Brain microvascular endothelial cell (primary cell): ENCODE measurements around the gene CD34.
"Not testable (repeated sequence)": the region's sequence is repeated elsewhere in the genome, so short reads cannot be mapped to it uniquely, and the experiment has no call there.

Experiments
- DNase-seq: peaks from one replicate; pipeline ENCODE4 v3.0.0-alpha.2; 2020
- H3K27ac ChIP-seq: fragments of 250-450 bp; sonication (Bioruptor Pico); 2 replicates; pipeline ENCODE4 v1.5.1; 2020; ENCODE audit warnings: mild to moderate bottlenecking, moderate library complexity
- H3K27me3 ChIP-seq: fragments of 250-450 bp; sonication (Bioruptor Pico); replicated peaks from 2 replicates; pipeline ENCODE4 v1.5.1; 2020; ENCODE audit warnings: mild to moderate bottlenecking
- H3K36me3 ChIP-seq: fragments of 250-450 bp; sonication (Bioruptor Pico); replicated peaks from 2 replicates; pipeline ENCODE4 v1.5.1; 2020; ENCODE audit warnings: mild to moderate bottlenecking
- H3K4me3 ChIP-seq: 2 replicates; pipeline ENCODE4 v1.5.1; 2011; ENCODE audit warnings: low read depth, mild to moderate bottlenecking, control low read depth, low read length, moderate library complexity
- in situ Hi-C: cut with HindIII; loops from 2 replicates; pipeline ENCODE4 v1.10.0; 2017; ENCODE audit warnings: low sequenced_read_pairs, low pct_ligation_motif_present
- TF ChIP-seq, protein P1 (sequence below): IDR thresholded peaks from 2 replicates; pipeline ENCODE4 v1.5.1; 2011; ENCODE audit warnings: low read depth, mild to moderate bottlenecking, moderate library complexity, low read length, control low read depth, inconsistent platforms; ENCODE audit errors: missing control alignments

The CD34 gene

GRCh38 chr1:207883660-207884250, 27.2 kb downstream of the CD34 start:
- H3K27ac ChIP-seq, result no peak overlapping the region
- no peaks in the 10 kb centered on the region for H3K27me3 ChIP-seq
- no peaks in the 10 kb centered on the region for H3K36me3 ChIP-seq
- DNase-seq, result no peak
- in situ Hi-C loops, result no loop called here
- no peak overlapping the region for H3K4me3 ChIP-seq
- TF ChIP-seq, protein P1, sequence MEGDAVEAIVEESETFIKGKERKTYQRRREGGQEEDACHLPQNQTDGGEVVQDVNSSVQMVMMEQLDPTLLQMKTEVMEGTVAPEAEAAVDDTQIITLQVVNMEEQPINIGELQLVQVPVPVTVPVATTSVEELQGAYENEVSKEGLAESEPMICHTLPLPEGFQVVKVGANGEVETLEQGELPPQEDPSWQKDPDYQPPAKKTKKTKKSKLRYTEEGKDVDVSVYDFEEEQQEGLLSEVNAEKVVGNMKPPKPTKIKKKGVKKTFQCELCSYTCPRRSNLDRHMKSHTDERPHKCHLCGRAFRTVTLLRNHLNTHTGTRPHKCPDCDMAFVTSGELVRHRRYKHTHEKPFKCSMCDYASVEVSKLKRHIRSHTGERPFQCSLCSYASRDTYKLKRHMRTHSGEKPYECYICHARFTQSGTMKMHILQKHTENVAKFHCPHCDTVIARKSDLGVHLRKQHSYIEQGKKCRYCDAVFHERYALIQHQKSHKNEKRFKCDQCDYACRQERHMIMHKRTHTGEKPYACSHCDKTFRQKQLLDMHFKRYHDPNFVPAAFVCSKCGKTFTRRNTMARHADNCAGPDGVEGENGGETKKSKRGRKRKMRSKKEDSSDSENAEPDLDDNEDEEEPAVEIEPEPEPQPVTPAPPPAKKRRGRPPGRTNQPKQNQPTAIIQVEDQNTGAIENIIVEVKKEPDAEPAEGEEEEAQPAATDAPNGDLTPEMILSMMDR, result no peak

DNA sequence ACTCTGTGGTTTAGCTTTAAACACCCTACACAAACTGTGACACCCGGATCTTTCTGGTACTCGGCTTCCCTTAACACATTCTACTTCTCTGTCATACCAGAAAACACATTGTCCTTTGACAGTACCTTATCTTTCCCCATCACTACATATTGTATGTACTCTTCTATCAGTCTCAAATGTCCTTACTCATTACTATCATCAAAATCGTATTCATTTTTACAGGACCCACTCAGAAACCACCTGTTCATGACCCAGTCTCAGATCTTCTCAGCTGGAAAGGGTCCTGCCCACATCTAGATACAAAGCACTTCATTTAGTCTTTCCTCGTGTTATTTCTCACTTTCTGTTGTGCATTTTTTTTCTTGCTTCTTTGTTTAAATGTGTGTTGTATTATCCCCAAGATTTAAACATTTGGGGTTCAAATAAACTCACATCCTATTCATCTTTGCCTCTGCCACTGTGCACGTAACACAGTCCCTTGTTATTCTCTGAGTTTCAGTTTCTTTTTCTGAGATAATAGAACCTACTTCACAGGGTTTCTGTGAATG, 27.7 kb downstream of the CD34 start:
- H3K4me3 ChIP-seq, result no peak overlapping the region
- H3K27ac ChIP-seq, result no peak overlapping the region
- H3K36me3 ChIP-seq, result no peaks in the 10 kb centered on the region
- in situ Hi-C loops, result no loop called here
- H3K27me3 ChIP-seq, result no peaks in the 10 kb centered on the region
- no peak for DNase-seq
- TF ChIP-seq, protein P1, result no peak

- no peak overlapping the region for H3K4me3 ChIP-seq
- in situ Hi-C loops, result no loop called here
Observed at GRCh38 chr1:207882692-207883091, 28.2 kb downstream of the CD34 start.

DNA sequence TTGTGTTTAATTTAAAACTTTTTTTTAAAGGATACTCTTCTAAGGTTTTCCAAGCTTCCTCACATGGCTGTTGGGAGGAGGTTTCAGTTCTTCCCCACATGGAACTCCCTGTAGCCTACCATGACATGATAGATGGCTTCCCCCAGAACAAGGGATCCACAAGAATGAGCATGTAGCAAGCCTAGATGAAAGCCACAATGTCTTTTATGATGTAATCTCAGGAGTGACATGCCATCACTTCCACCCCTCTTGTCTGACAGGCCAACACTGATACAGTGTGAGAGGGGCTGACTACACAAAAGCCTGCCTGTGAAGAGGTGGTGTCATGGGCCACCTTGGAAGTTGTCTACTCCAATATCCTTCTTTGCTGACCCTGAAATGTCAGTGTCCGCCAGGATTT, 32.0 kb downstream of the CD34 start:
- DNase-seq, result no peak
- no peaks in the 10 kb centered on the region for H3K36me3 ChIP-seq
- TF ChIP-seq, protein P1, result no peak
- in situ Hi-C loops, result no loop called here
- H3K27ac ChIP-seq, result no peak overlapping the region
- no peak overlapping the region for H3K4me3 ChIP-seq
- no peaks in the 10 kb centered on the region for H3K27me3 ChIP-seq

More at GRCh38 chr1:207882692-207883091, 28.2 kb downstream of the CD34 start:
- TF ChIP-seq, protein P1, result no peak
- H3K27me3 ChIP-seq, result no peaks in the 10 kb centered on the region
- no peaks in the 10 kb centered on the region for H3K36me3 ChIP-seq
- no peak for DNase-seq
- no peak overlapping the region for H3K27ac ChIP-seq

DNA sequence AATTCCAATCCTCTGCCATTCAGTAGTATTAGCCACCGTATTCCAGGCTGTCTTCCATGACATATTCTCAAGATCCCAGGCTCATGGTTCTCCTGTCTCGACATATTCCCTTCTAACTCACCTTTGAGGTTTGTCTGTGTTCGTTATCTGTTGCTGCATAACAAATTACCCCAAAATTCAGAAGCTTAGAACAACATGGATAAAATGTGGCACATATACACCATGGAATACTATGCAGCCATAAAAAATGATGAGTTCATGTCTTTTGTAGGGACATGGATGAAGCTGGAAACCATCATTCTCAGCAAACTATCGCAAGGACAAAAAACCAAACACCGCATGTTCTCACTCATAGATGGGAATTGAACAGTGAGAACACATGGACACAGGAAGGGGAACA, 33.0 kb downstream of the CD34 start:
- H3K27ac ChIP-seq, in situ Hi-C loops, H3K4me3 ChIP-seq, H3K27me3 ChIP-seq, H3K36me3 ChIP-seq, DNase-seq: not testable (repeated sequence)

DNA sequence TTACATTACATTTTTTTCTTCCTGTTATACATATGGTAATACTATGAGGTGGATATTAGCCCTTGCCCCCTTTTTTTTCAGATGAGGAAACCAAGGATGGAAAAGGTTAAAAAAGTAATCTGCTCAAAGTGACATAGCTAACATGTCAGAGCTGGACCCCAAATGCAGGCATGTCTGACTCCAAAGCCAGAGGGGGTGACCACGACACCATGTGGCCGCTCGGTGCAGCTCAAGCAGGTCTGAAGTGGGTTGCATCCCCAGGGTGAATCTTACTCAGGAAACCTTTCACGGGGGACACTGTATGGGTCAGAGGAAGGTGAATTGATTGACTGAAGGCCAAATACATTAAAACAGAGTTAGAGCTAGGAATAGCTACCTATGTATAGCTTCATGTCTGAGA, 34.8 kb downstream of the CD34 start:
- H3K27ac ChIP-seq, result no peak overlapping the region
- DNase-seq, result no peak
- H3K27me3 ChIP-seq, result no peaks in the 10 kb centered on the region
- H3K4me3 ChIP-seq, result no peak overlapping the region
- TF ChIP-seq, protein P1, result peak; percentile 59
- in situ Hi-C loops, result no loop called here
- no peaks in the 10 kb centered on the region for H3K36me3 ChIP-seq
